SK-N-SH (cell line): ENCODE results near the gene TSBP1.

Source experiments
- RAD21 ChIP-seq: IDR thresholded peaks from 2 replicates; pipeline ENCODE4 v1.6.1; 2012; ENCODE audit warnings: mild to moderate bottlenecking, low read length
- RFX5 ChIP-seq: IDR thresholded peaks from 2 replicates; pipeline ENCODE4 v1.6.1; 2012; ENCODE audit warnings: mild to moderate bottlenecking, improper control_type of control experiment, low read length
- RXRA ChIP-seq: IDR thresholded peaks from 2 replicates; pipeline ENCODE4 v1.4.0; 2012; ENCODE audit warnings: low read depth, mild to moderate bottlenecking, borderline replicate concordance
- TEAD4 ChIP-seq: IDR thresholded peaks from 2 replicates; pipeline ENCODE4 v1.4.0; 2012; ENCODE audit warnings: mild to moderate bottlenecking, borderline replicate concordance; ENCODE audit not compliant: insufficient read depth
- TF ChIP-seq, protein P1 (sequence below): IDR thresholded peaks from 2 replicates; pipeline ENCODE4 v1.4.0; 2012; ENCODE audit warnings: low read depth, borderline replicate concordance

GRCh38 chr6:32413427-32414047 lies 41.8 kb upstream of the TSBP1 start:
- TF ChIP-seq RFX5 (no peak), RAD21 (peak; percentile 72), TEAD4 (no peak), RXRA (no peak)
- TF ChIP-seq, protein P1, sequence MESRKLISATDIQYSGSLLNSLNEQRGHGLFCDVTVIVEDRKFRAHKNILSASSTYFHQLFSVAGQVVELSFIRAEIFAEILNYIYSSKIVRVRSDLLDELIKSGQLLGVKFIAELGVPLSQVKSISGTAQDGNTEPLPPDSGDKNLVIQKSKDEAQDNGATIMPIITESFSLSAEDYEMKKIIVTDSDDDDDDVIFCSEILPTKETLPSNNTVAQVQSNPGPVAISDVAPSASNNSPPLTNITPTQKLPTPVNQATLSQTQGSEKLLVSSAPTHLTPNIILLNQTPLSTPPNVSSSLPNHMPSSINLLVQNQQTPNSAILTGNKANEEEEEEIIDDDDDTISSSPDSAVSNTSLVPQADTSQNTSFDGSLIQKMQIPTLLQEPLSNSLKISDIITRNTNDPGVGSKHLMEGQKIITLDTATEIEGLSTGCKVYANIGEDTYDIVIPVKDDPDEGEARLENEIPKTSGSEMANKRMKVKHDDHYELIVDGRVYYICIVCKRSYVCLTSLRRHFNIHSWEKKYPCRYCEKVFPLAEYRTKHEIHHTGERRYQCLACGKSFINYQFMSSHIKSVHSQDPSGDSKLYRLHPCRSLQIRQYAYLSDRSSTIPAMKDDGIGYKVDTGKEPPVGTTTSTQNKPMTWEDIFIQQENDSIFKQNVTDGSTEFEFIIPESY = no peak
